Type B pancreatic cell (in vitro differentiated cells): ENCODE data around the gene CYP8B1. TPM values are rescaled to one million over a fixed set of nuclear protein-coding genes. Genes with fewer than 3 reads are reported as not detected.
"Not testable (repeated sequence)": the region's sequence is repeated elsewhere in the genome, so short reads cannot be mapped to it uniquely, and the experiment has no call there.

Experiments
- DNase-seq: peaks from one replicate; pipeline ENCODE4 v3.0.0; 2021; ENCODE audit warnings: mixed read lengths; ENCODE audit not compliant: unreplicated experiment; ENCODE audit errors: extremely low spot score
- H3K27ac Mint-ChIP-seq: 2 replicates; pipeline ENCODE4 v1.8.0; 2021; ENCODE audit warnings: mild to moderate bottlenecking, mixed read lengths
- H3K27me3 Mint-ChIP-seq: 2 replicates; pipeline ENCODE4 v1.8.0; 2021; ENCODE audit warnings: mixed read lengths
- H3K36me3 Mint-ChIP-seq: 2 replicates; pipeline ENCODE4 v1.8.0; 2021; ENCODE audit warnings: mixed read lengths
- H3K4me1 Mint-ChIP-seq: one replicate; pipeline ENCODE4 v1.8.0; 2021; ENCODE audit warnings: mixed read lengths; ENCODE audit not compliant: unreplicated experiment
- H3K4me3 Mint-ChIP-seq: 2 replicates; pipeline ENCODE4 v1.8.0; 2021; ENCODE audit warnings: mild to moderate bottlenecking, mixed read lengths
- H3K9me3 Mint-ChIP-seq: 2 replicates; pipeline ENCODE4 v1.8.0; 2021; ENCODE audit warnings: mixed read lengths
- CTCF ChIP-seq: fragments of 200-600 bp; sonication (generic); conservative IDR thresholded peaks from 2 replicates; pipeline ENCODE4 v1.5.0; 2021; ENCODE audit warnings: antibody characterized with exemption, mild to moderate bottlenecking
- total RNA-seq: library from RNA; stranded (reverse); gene quantifications from 2 replicates; pipeline ENCODE4 v1.2.1, GENCODE V29; 2021; ENCODE audit warnings: low replicate concordance

Gene CYP8B1
- total RNA-seq, 1 donor from 2014 or later, result not detected

- no peak for DNase-seq
- H3K4me3 Mint-ChIP-seq, result no peak overlapping the region
- peaks cover 8% of the 10 kb centered on the region for H3K4me1 Mint-ChIP-seq
- peaks cover 20% of the 10 kb centered on the region for H3K27me3 Mint-ChIP-seq
- H3K36me3 Mint-ChIP-seq, result no peaks in the 10 kb centered on the region
- H3K9me3 Mint-ChIP-seq, result no peaks in the 10 kb centered on the region
- no peak overlapping the region for H3K27ac Mint-ChIP-seq
- no peak for TF ChIP-seq CTCF
These were observed 8.6 kb upstream of the CYP8B1 start for GRCh38 chr3:42884324-42884723.

- peaks cover 15% of the 10 kb centered on the region for H3K27me3 Mint-ChIP-seq
- not testable (repeated sequence) for H3K4me3 Mint-ChIP-seq, H3K27ac Mint-ChIP-seq, DNase-seq, H3K4me1 Mint-ChIP-seq, H3K9me3 Mint-ChIP-seq, H3K36me3 Mint-ChIP-seq
These were observed 7.7 kb upstream of the CYP8B1 start for GRCh38 chr3:42883251-42883930.

GRCh38 chr3:42880601-42881451 is 5.1 kb upstream of the CYP8B1 start:
- TF ChIP-seq CTCF, result peak; percentile 94
- H3K27ac Mint-ChIP-seq, result peak overlapping the region; percentile 72
- H3K4me1 Mint-ChIP-seq, result peaks cover 8% of the 10 kb centered on the region

GRCh38 chr3:42880183-42880582 is 4.5 kb upstream of the CYP8B1 start:
- peaks cover 8% of the 10 kb centered on the region for H3K4me1 Mint-ChIP-seq
- peak overlapping the region; percentile 6 for H3K27ac Mint-ChIP-seq
- peak overlapping the region; percentile 90 for H3K4me3 Mint-ChIP-seq
- DNase-seq, result no peak
- H3K27me3 Mint-ChIP-seq, result peaks cover 16% of the 10 kb centered on the region
- H3K36me3 Mint-ChIP-seq, result no peaks in the 10 kb centered on the region
- H3K9me3 Mint-ChIP-seq, result no peaks in the 10 kb centered on the region
- no peak for TF ChIP-seq CTCF

More at GRCh38 chr3:42880601-42881451, 5.1 kb upstream of the CYP8B1 start:
- DNase-seq, result peak; percentile 85
- Mint-ChIP-seq H3K27me3 (peaks cover 18% of the 10 kb centered on the region), H3K36me3 (no peaks in the 10 kb centered on the region), H3K9me3 (no peaks in the 10 kb centered on the region), H3K4me3 (peak overlapping the region; percentile 90)

- no peaks in the 10 kb centered on the region for H3K9me3 Mint-ChIP-seq
- peaks cover 8% of the 10 kb centered on the region for H3K4me1 Mint-ChIP-seq
- no peak for TF ChIP-seq CTCF
- no peaks in the 10 kb centered on the region for H3K36me3 Mint-ChIP-seq
- peaks cover 19% of the 10 kb centered on the region for H3K27me3 Mint-ChIP-seq
- no peak for DNase-seq
- H3K4me3 Mint-ChIP-seq, result peak overlapping the region; percentile 6
- no peak overlapping the region for H3K27ac Mint-ChIP-seq
These were observed 2.2 kb upstream of the CYP8B1 start for GRCh38 chr3:42877881-42878280.
